K562 (cell line): ENCODE measurements around the gene KCNJ11. TPM values are rescaled to one million over a fixed set of nuclear protein-coding genes. Genes with fewer than 3 reads are reported as not detected.
A peak's percentile ranks its signal among the peaks of the same experiment; 100 is the strongest.

Experiments
- ATAC-seq: fragments of 200-7000 bp; cut with Tn5 transposase; 3 replicates; pipeline ENCODE4 v1.9.1; 2020; ENCODE audit warnings: moderate library complexity
- BruUV-seq: library from RNA; stranded (reverse); fragments of 400-500 nt; replicated peaks from 2 replicates; lab custom pipeline; 2021; lab: Mats Ljungman, UMichigan
- CTCF ChIA-PET: fragments of 300-600 bp; formaldehyde crosslinking; extraction: SDS; loops from one replicate; lab custom pipeline; 2021; ENCODE audit warnings: low intra/inter-chr PET ratio; lab: Yijun Ruan, JAX
- POLR2A ChIA-PET: fragments of 300-600, 350-650 bp; sonication (Branson Sonifier 250); formaldehyde crosslinking; extraction: SDS; loops from one replicate; lab custom pipeline; 2021; ENCODE audit warnings: antibody characterized with exemption, inconsistent platforms; lab: Yijun Ruan, JAX
- DNase-seq, 4 experiments: peaks; one replicate each; pipeline versions ENCODE4 v3.0.0 to v3.0.0-alpha.2; 2011 to 2018; ENCODE audit warnings: low spot score in 3 of 4, mixed read lengths in 3 of 4; ENCODE audit errors: extremely low read depth in 1 of 4
- FAIRE-seq: peaks from 2 replicates; lab custom pipeline; 2011; peaks lifted over from hg19 to GRCh38; lab: Jason Lieb, UNC
- H2AFZ ChIP-seq: 2 replicates; pipeline ENCODE4 v1.6.0; 2011; ENCODE audit warnings: low read depth, low read length, control low read depth, inconsistent platforms
- H3K27ac ChIP-seq: fragments of 200-600 bp; 3 replicates; pipeline ENCODE4 v1.8.0; 2011; ENCODE audit warnings: low read depth, mild to moderate bottlenecking, control low read depth, inconsistent platforms, low read length, moderate library complexity, mixed read lengths; ENCODE audit errors: extremely low read depth
- H3K27me3 ChIP-seq, 2 experiments: fragments of 300-600 bp in 1 of 2; 2 replicates in 1 of 2; 3 replicates in 1 of 2; pipeline versions ENCODE4 v1.6.0 to v1.8.0; 2011; ENCODE audit warnings: inconsistent platforms in 2 of 2, low read length in 2 of 2, mild to moderate bottlenecking in 1 of 2, mixed read lengths in 1 of 2, moderate library complexity in 1 of 2; ENCODE audit not compliant: control insufficient read depth in 2 of 2, insufficient read depth in 2 of 2
- H3K36me3 ChIP-seq: fragments of 300-600 bp; 3 replicates; pipeline ENCODE4 v1.8.0; 2011; ENCODE audit warnings: mild to moderate bottlenecking, low read length, inconsistent platforms; ENCODE audit not compliant: control insufficient read depth, insufficient read depth
- H3K4me1 ChIP-seq, 2 experiments: fragments of 200-600 bp in 1 of 2; replicated peaks in 1 of 2; 2 replicates in 1 of 2; 3 replicates in 1 of 2; pipeline versions ENCODE4 v1.5.1 to v1.8.0; 2011; ENCODE audit warnings: inconsistent platforms in 2 of 2, low read length in 2 of 2, mild to moderate bottlenecking in 1 of 2, mixed read lengths in 1 of 2, moderate library complexity in 1 of 2; ENCODE audit not compliant: control insufficient read depth in 2 of 2, insufficient read depth in 2 of 2
- H3K4me2 ChIP-seq: 2 replicates; pipeline ENCODE4 v1.6.1; 2011; ENCODE audit warnings: low read length, control low read depth, inconsistent platforms, mixed read lengths; ENCODE audit not compliant: insufficient read depth
- H3K4me3 ChIP-seq: fragments of 200-600 bp; sonication (generic), shearing (Covaris generic); 2 replicates; pipeline ENCODE4 v1.5.1; 2016; ENCODE audit warnings: control low read depth, inconsistent platforms
- H3K79me2 ChIP-seq: fragments of 200-600 bp; 3 replicates; pipeline ENCODE4 v1.8.0; 2011; ENCODE audit warnings: low read length, inconsistent platforms; ENCODE audit not compliant: control insufficient read depth, insufficient read depth
- H3K9ac ChIP-seq, 2 experiments: 2 replicates each; pipeline versions ENCODE4 v1.6.0 to v1.6.1; 2011; ENCODE audit warnings: low read depth in 2 of 2, low read length in 2 of 2, control low read depth in 1 of 2, inconsistent platforms in 1 of 2, mild to moderate bottlenecking in 1 of 2, mixed read lengths in 1 of 2; ENCODE audit not compliant: insufficient read depth in 1 of 2
- H3K9me1 ChIP-seq: one replicate; pipeline ENCODE4 v1.6.0; 2011; ENCODE audit warnings: inconsistent platforms, mild to moderate bottlenecking, low read length, moderate library complexity; ENCODE audit not compliant: control insufficient read depth, insufficient read depth
- H3K9me3 ChIP-seq: replicated peaks from 2 replicates; pipeline ENCODE4 v1.5.1; 2011; ENCODE audit warnings: low read depth, low read length, inconsistent platforms; ENCODE audit not compliant: control insufficient read depth, insufficient read depth
- H4K20me1 ChIP-seq: replicated peaks from 2 replicates; pipeline ENCODE4 v1.6.1; 2011; ENCODE audit warnings: low read length, inconsistent platforms, mixed read lengths; ENCODE audit not compliant: control insufficient read depth, insufficient read depth
- CBX3 ChIP-seq, 2 experiments: IDR thresholded peaks; 1 replicate in 1 of 2; 2 replicates in 1 of 2; pipeline ENCODE4 v1.6.1; 2012; ENCODE audit warnings: inconsistent platforms in 2 of 2, low read length in 2 of 2, borderline replicate concordance in 1 of 2, control low read depth in 1 of 2
- CBX5 ChIP-seq: IDR thresholded peaks from 2 replicates; pipeline ENCODE4 v1.6.1; 2014; ENCODE audit warnings: low read depth, borderline replicate concordance
- EHMT2 ChIP-seq: fragments of 450-650 bp; IDR thresholded peaks from 2 replicates; pipeline ENCODE4 v1.6.1; 2018; ENCODE audit warnings: antibody characterized with exemption
- HDAC8 ChIP-seq: fragments of 450-650 bp; IDR thresholded peaks from 2 replicates; pipeline ENCODE4 v1.6.1; 2016; ENCODE audit warnings: mild to moderate bottlenecking, missing genetic modification characterization, moderate library complexity, missing compliant biosample characterization
- MTA3 ChIP-seq: fragments of 450-650 bp; formaldehyde crosslinking; IDR thresholded peaks from 2 replicates; pipeline ENCODE4 v1.6.1; 2017; ENCODE audit warnings: mild to moderate bottlenecking, borderline replicate concordance
- SREBF1 ChIP-seq: fragments of 150-350 bp; IDR thresholded peaks from 2 replicates; pipeline ENCODE4 v1.6.1; 2014; ENCODE audit warnings: antibody characterized with exemption, low read depth, low read length, borderline replicate concordance
- TCF7 ChIP-seq: sonication (generic); IDR thresholded peaks from 2 replicates; pipeline ENCODE4 v1.6.1; 2016; ENCODE audit warnings: antibody characterized with exemption, borderline replicate concordance
- TRIM28 ChIP-seq: fragments of 450-650 bp; IDR thresholded peaks from 2 replicates; pipeline ENCODE4 v1.6.1; 2017
- ZEB2 ChIP-seq: fragments of 450-650 bp; IDR thresholded peaks from 2 replicates; pipeline ENCODE4 v1.6.1; 2016
- ZFP36 ChIP-seq: fragments of 150-350 bp; IDR thresholded peaks from 2 replicates; pipeline ENCODE4 v1.6.1; 2018; ENCODE audit warnings: low read length, low read depth; ENCODE audit not compliant: partially characterized antibody
- ZNF263 ChIP-seq: sonication (generic); formaldehyde crosslinking; IDR thresholded peaks from 2 replicates; pipeline ENCODE4 v1.8.0; 2022; ENCODE audit warnings: mild to moderate bottlenecking, missing genetic modification reagents, borderline replicate concordance
- WGBS: fragments of 100-300 bp; shearing (Covaris generic); methylation state at CpG from one replicate; pipeline ENCODE4 v1.1.6; 2016; ENCODE audit warnings: low coverage, mixed read lengths; ENCODE audit not compliant: insufficient coverage; ENCODE audit errors: missing lambda C conversion rate; 5-methylcytosine and 5-hydroxymethylcytosine counted together
- in situ Hi-C: fragments of 300-500 bp; cut with MboI; formaldehyde crosslinking; loops from 4 replicates; pipeline ENCODE4 v1.15.0; 2018; ENCODE audit warnings: inconsistent platforms, mixed read lengths
- intact Hi-C: fragments of 100-400 bp; cut with micrococcal nuclease; formaldehyde crosslinking; loops from 2 replicates; pipeline ENCODE4 v1.14.2; 2022
- polyA plus RNA-seq, 8 experiments: library from polyadenylated mRNA; depleted of rRNA in 4 of 8; stranded (reverse) in 5 of 8; unstranded in 3 of 8; fragments of >200 nt; fragmentation: Nextera tagmentation in 2 of 8; fragmentation: Illumina TruSeq in 1 of 8; extraction: Ambion mirVana in 2 of 8; extraction: Trizol in 1 of 8; gene quantifications; 2 replicates each; pipeline versions ENCODE4 v1.2.1 to v1.2.3, GENCODE V29; 2011 to 2014; ENCODE audit warnings: inconsistent platforms in 1 of 8, missing spikeins in 1 of 8
- total RNA-seq, 7 experiments: library from RNA; depleted of rRNA in 6 of 7; stranded (reverse); fragments of >200 nt in 6 of 7; fragmentation: Illumina TruSeq in 2 of 7; extraction: Trizol in 2 of 7; gene quantifications; 2 replicates each; pipeline versions ENCODE4 v1.2.1 to v1.2.3, GENCODE V29; 2011 to 2021; ENCODE audit warnings: low replicate concordance in 1 of 7
- TF ChIP-seq, protein P1 (sequence below): fragments of 450-650 bp; IDR thresholded peaks from 2 replicates; pipeline ENCODE4 v1.6.1; 2018; ENCODE audit warnings: mild to moderate bottlenecking, low read depth; ENCODE audit not compliant: partially characterized antibody
- TF ChIP-seq, protein P2 (sequence below), 2 experiments: fragments of 150-350 bp in 1 of 2; IDR thresholded peaks; 2 replicates each; pipeline ENCODE4 v1.6.1; 2012 to 2016; ENCODE audit warnings: low read depth in 2 of 2, low read length in 2 of 2, mild to moderate bottlenecking in 1 of 2, moderate library complexity in 1 of 2
- TF ChIP-seq, protein P3 (sequence below): fragments of 250-450 bp; sonication (Bioruptor Pico); IDR thresholded peaks from 2 replicates; pipeline ENCODE4 v1.5.1; 2021; ENCODE audit warnings: mild to moderate bottlenecking
- TF ChIP-seq, protein P4 (sequence below): fragments of 450-650 bp; IDR thresholded peaks from 2 replicates; pipeline ENCODE4 v1.7.0; 2016; ENCODE audit warnings: borderline replicate concordance

KCNJ11 gene
- total and polyA plus RNA-seq, 9 of the 15 experiments (the other 6 are each of a cell fraction or from before 2014, with no cell fraction given), result 0.54 to 3.7 (median 0.86) TPM; not detected in 2

DNA sequence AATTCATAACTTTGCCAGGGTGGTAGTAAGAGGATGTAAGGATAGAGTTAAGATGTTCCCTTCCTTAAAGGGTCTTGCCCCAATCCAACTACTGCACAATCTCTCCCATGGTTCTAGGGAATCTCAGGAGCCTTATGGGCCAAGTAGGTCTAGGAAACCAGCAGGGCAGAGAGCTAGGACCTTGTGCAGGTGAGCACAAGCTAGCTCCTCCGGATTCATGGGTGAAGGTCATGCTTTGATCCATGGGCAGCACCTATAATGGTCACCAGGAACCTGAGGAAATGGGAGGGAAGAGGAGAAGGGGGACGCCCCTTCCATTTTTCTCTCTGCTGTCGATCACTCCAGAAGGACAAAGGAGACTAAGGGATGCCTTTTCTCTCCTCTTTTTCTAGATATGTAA, 16.8 kb downstream of the KCNJ11 start:
- CTCF ChIA-PET, result interaction anchor here (0.6 kb wide), 1 partner anchor 156 kb away, joined by 3 read pairs; no protein-coding TSS in a partner anchor
- BruUV-seq, result no TSS peak
- H3K27ac ChIP-seq, result no peak overlapping the region
- H3K4me2 ChIP-seq, result no peak overlapping the region
- no peaks in the 10 kb centered on the region for H3K4me1 ChIP-seq
- WGBS, result 86% methylated on average over 3 of the region's 3 CpGs
- in situ Hi-C loops (no loop called here), intact Hi-C loops (no loop called here)
- POLR2A ChIA-PET, result no interaction called here
- H3K36me3 ChIP-seq, result peaks cover 100% of the 10 kb centered on the region
- no peak overlapping the region for H2AFZ ChIP-seq
- no peaks in the 10 kb centered on the region for H3K79me2 ChIP-seq
- H3K9me1 ChIP-seq, result no peaks in the 10 kb centered on the region
- ATAC-seq (peak; percentile 72), FAIRE-seq (no peak), DNase-seq (peak in 2 of 4 experiments; percentile 24 to 64)
- H3K9me3 ChIP-seq, result peaks cover 33% of the 10 kb centered on the region
- H4K20me1 ChIP-seq, result no peaks in the 10 kb centered on the region
- no peak overlapping the region for H3K4me3 ChIP-seq
- no peaks in the 10 kb centered on the region for H3K27me3 ChIP-seq
- no peak overlapping the region for H3K9ac ChIP-seq
- TF ChIP-seq CBX5 (peak; percentile 99), SREBF1 (no peak), EHMT2 (peak; percentile 27; the same call in 1 of the 2 replicates), ZFP36 (peak; percentile 42), TCF7 (0 out of 2 replicates have a peak, but pooled peaks have one; percentile 30), HDAC8 (tag) (no peak), CBX3 (IDR thresholded peaks at IDR 0.05; ENCODE audit: borderline replicate concordance in 1 of 2, low read length in 2 of 2) (peak; percentile 98 to 99), TRIM28 (peak; percentile 98), ZEB2 (peak; percentile 53; the same call in 1 of the 2 replicates), ZNF263 (no peak), MTA3 (peak; percentile 59)
- TF ChIP-seq, protein P1, sequence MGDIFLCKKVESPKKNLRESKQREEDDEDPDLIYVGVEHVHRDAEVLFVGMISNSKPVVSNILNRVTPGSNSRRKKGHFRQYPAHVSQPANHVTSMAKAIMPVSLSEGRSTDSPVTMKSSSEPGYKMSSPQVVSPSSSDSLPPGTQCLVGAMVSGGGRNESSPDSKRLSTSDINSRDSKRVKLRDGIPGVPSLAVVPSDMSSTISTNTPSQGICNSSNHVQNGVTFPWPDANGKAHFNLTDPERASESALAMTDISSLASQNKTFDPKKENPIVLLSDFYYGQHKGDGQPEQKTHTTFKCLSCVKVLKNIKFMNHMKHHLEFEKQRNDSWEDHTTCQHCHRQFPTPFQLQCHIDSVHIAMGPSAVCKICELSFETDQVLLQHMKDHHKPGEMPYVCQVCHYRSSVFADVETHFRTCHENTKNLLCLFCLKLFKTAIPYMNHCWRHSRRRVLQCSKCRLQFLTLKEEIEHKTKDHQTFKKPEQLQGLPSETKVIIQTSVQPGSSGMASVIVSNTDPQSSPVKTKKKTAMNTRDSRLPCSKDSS, result peak; percentile 86
- TF ChIP-seq, protein P2, sequence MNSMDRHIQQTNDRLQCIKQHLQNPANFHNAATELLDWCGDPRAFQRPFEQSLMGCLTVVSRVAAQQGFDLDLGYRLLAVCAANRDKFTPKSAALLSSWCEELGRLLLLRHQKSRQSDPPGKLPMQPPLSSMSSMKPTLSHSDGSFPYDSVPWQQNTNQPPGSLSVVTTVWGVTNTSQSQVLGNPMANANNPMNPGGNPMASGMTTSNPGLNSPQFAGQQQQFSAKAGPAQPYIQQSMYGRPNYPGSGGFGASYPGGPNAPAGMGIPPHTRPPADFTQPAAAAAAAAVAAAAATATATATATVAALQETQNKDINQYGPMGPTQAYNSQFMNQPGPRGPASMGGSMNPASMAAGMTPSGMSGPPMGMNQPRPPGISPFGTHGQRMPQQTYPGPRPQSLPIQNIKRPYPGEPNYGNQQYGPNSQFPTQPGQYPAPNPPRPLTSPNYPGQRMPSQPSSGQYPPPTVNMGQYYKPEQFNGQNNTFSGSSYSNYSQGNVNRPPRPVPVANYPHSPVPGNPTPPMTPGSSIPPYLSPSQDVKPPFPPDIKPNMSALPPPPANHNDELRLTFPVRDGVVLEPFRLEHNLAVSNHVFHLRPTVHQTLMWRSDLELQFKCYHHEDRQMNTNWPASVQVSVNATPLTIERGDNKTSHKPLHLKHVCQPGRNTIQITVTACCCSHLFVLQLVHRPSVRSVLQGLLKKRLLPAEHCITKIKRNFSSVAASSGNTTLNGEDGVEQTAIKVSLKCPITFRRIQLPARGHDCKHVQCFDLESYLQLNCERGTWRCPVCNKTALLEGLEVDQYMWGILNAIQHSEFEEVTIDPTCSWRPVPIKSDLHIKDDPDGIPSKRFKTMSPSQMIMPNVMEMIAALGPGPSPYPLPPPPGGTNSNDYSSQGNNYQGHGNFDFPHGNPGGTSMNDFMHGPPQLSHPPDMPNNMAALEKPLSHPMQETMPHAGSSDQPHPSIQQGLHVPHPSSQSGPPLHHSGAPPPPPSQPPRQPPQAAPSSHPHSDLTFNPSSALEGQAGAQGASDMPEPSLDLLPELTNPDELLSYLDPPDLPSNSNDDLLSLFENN (IDR thresholded peaks at IDR 0.05; ENCODE audit: low read depth in 2 of 2, low read length in 2 of 2), result no peak
- TF ChIP-seq, protein P3, sequence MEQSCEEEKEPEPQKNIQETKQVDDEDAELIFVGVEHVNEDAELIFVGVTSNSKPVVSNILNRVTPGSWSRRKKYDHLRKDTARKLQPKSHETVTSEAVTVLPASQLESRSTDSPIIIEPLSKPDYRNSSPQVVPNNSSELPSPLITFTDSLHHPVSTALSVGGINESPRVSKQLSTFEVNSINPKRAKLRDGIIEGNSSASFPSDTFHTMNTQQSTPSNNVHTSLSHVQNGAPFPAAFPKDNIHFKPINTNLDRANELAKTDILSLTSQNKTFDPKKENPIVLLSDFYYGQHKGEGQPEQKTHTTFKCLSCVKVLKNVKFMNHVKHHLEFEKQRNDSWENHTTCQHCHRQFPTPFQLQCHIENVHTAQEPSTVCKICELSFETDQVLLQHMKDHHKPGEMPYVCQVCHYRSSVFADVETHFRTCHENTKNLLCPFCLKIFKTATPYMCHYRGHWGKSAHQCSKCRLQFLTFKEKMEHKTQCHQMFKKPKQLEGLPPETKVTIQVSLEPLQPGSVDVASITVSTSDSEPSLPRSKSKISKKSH, result peak; percentile 93; the same call in 1 of the 2 replicates
- TF ChIP-seq, protein P4, sequence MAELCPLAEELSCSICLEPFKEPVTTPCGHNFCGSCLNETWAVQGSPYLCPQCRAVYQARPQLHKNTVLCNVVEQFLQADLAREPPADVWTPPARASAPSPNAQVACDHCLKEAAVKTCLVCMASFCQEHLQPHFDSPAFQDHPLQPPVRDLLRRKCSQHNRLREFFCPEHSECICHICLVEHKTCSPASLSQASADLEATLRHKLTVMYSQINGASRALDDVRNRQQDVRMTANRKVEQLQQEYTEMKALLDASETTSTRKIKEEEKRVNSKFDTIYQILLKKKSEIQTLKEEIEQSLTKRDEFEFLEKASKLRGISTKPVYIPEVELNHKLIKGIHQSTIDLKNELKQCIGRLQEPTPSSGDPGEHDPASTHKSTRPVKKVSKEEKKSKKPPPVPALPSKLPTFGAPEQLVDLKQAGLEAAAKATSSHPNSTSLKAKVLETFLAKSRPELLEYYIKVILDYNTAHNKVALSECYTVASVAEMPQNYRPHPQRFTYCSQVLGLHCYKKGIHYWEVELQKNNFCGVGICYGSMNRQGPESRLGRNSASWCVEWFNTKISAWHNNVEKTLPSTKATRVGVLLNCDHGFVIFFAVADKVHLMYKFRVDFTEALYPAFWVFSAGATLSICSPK, result no peak
